H9 (cell line): ENCODE measurements around the gene IPPK. TPM values are rescaled to one million over a fixed set of nuclear protein-coding genes. Genes with fewer than 3 reads are reported as not detected.

Experiments used
- DNase-seq: peaks from one replicate; pipeline ENCODE4 v3.0.0-alpha.2; 2017
- H2AFZ ChIP-seq: one replicate; pipeline ENCODE4 v1.6.1; 2013; ENCODE audit warnings: mild to moderate bottlenecking, low read length, control low read depth, moderate library complexity
- H2AK5ac ChIP-seq: 2 replicates; pipeline ENCODE4 v1.6.1; 2013; ENCODE audit warnings: low read length, control low read depth, mixed read lengths; ENCODE audit not compliant: insufficient read length
- H2BK120ac ChIP-seq: one replicate; pipeline ENCODE4 v1.6.1; 2013; ENCODE audit warnings: low read depth, mild to moderate bottlenecking, low read length, control low read depth, inconsistent platforms; ENCODE audit not compliant: poor library complexity, severe bottlenecking
- H2BK12ac ChIP-seq: 2 replicates; pipeline ENCODE4 v1.6.1; 2013; ENCODE audit warnings: low read length, control low read depth, mixed read lengths, low read depth; ENCODE audit not compliant: insufficient read length
- H2BK15ac ChIP-seq: 2 replicates; pipeline ENCODE4 v1.6.1; 2013; ENCODE audit warnings: low read depth, low read length, control low read depth
- H2BK20ac ChIP-seq: one replicate; pipeline ENCODE4 v1.6.1; 2013; ENCODE audit warnings: low read depth, mild to moderate bottlenecking, low read length, control low read depth, inconsistent platforms; ENCODE audit not compliant: poor library complexity, severe bottlenecking
- H2BK5ac ChIP-seq: 2 replicates; pipeline ENCODE4 v1.6.1; 2013; ENCODE audit warnings: low read length, control low read depth, mixed read lengths; ENCODE audit not compliant: insufficient read length
- H3K14ac ChIP-seq: 2 replicates; pipeline ENCODE4 v1.6.1; 2013; ENCODE audit warnings: low read length, control low read depth; ENCODE audit not compliant: insufficient read depth
- H3K18ac ChIP-seq: 2 replicates; pipeline ENCODE4 v1.6.1; 2013; ENCODE audit warnings: low read depth, mild to moderate bottlenecking, mixed read lengths, low read length, control low read depth; ENCODE audit not compliant: insufficient read length
- H3K23ac ChIP-seq: 2 replicates; pipeline ENCODE4 v1.6.1; 2013; ENCODE audit warnings: low read length, control low read depth, mixed read lengths, low read depth; ENCODE audit not compliant: insufficient read length
- H3K23me2 ChIP-seq: 2 replicates; pipeline ENCODE4 v1.6.1; 2013; ENCODE audit warnings: low read depth, mild to moderate bottlenecking, mixed read lengths, low read length, control low read depth; ENCODE audit not compliant: insufficient read length, poor library complexity, severe bottlenecking
- H3K27ac ChIP-seq: 2 replicates; pipeline ENCODE4 v1.5.1; 2013; ENCODE audit warnings: low read length, control low read depth, mixed read lengths, low read depth; ENCODE audit not compliant: insufficient read length
- H3K27me3 ChIP-seq: 2 replicates; pipeline ENCODE4 v1.6.1; 2013; ENCODE audit warnings: low read length, control low read depth, inconsistent platforms; ENCODE audit not compliant: insufficient read depth
- H3K4ac ChIP-seq: 2 replicates; pipeline ENCODE4 v1.6.1; 2013; ENCODE audit warnings: low read depth, mild to moderate bottlenecking, control low read depth, inconsistent platforms, low read length, moderate library complexity
- H3K4me1 ChIP-seq: 2 replicates; pipeline ENCODE4 v1.6.1; 2013; ENCODE audit warnings: low read length, control low read depth, inconsistent platforms; ENCODE audit not compliant: insufficient read depth
- H3K4me2 ChIP-seq: 2 replicates; pipeline ENCODE4 v1.6.1; 2013; ENCODE audit warnings: low read length, control low read depth, mixed read lengths; ENCODE audit not compliant: insufficient read length, insufficient read depth
- H3K56ac ChIP-seq: 2 replicates; pipeline ENCODE4 v1.6.1; 2013; ENCODE audit warnings: low read depth, mild to moderate bottlenecking, mixed read lengths, low read length, control low read depth; ENCODE audit not compliant: insufficient read length
- H3K79me1 ChIP-seq: 2 replicates; pipeline ENCODE4 v1.6.1; 2013; ENCODE audit warnings: low read depth, mild to moderate bottlenecking, moderate library complexity, low read length, control low read depth, inconsistent platforms; ENCODE audit not compliant: insufficient read depth, poor library complexity, severe bottlenecking
- H3K79me2 ChIP-seq: 2 replicates; pipeline ENCODE4 v1.6.1; 2013; ENCODE audit warnings: low read length, control low read depth, inconsistent platforms; ENCODE audit not compliant: insufficient read depth
- H3K9ac ChIP-seq: 2 replicates; pipeline ENCODE4 v1.6.1; 2013; ENCODE audit warnings: low read length, control low read depth, mixed read lengths; ENCODE audit not compliant: insufficient read length; ENCODE audit errors: extremely low read depth
- H3K9me3 ChIP-seq: one replicate; pipeline ENCODE4 v1.6.1; 2013; ENCODE audit warnings: low read depth, low read length, inconsistent platforms; ENCODE audit not compliant: control insufficient read depth
- H3T11ph ChIP-seq: one replicate; pipeline ENCODE4 v1.6.1; 2013; ENCODE audit warnings: mild to moderate bottlenecking, low read length, control low read depth, inconsistent platforms
- H4K20me1 ChIP-seq: one replicate; pipeline ENCODE4 v1.6.1; 2013; ENCODE audit not compliant: control insufficient read depth, insufficient read length, insufficient read depth
- H4K5ac ChIP-seq: 2 replicates; pipeline ENCODE4 v1.6.1; 2013; ENCODE audit warnings: low read depth, mild to moderate bottlenecking, mixed read lengths, low read length, control low read depth; ENCODE audit not compliant: insufficient read length
- H4K8ac ChIP-seq: replicated peaks from 2 replicates; pipeline ENCODE4 v1.6.1; 2013; ENCODE audit warnings: low read length, control low read depth, mixed read lengths, low read depth; ENCODE audit not compliant: insufficient read length
- H4K91ac ChIP-seq: 2 replicates; pipeline ENCODE4 v1.6.1; 2013; ENCODE audit warnings: low read depth, mild to moderate bottlenecking, moderate library complexity, mixed read lengths, low read length, control low read depth; ENCODE audit not compliant: insufficient read length
- H3K27ac Mint-ChIP-seq, 3 experiments: 2 replicates in 2 of 3; 3 replicates in 1 of 3; pipeline ENCODE4 v1.8.0; 2020 to 2021; ENCODE audit warnings: mixed read lengths in 3 of 3, mild to moderate bottlenecking in 1 of 3, moderate library complexity in 1 of 3
- H3K27me3 Mint-ChIP-seq: 2 replicates; pipeline ENCODE4 v1.8.0; 2021; ENCODE audit warnings: low read depth, mild to moderate bottlenecking, moderate library complexity, mixed read lengths
- H3K36me3 Mint-ChIP-seq, 3 experiments: 2 replicates in 2 of 3; 3 replicates in 1 of 3; pipeline ENCODE4 v1.8.0; 2020 to 2021; ENCODE audit warnings: low read depth in 3 of 3, mixed read lengths in 3 of 3; ENCODE audit not compliant: insufficient read depth in 1 of 3
- H3K4me1 Mint-ChIP-seq, 2 experiments: 2 replicates each; pipeline ENCODE4 v1.8.0; 2020; ENCODE audit warnings: mixed read lengths in 2 of 2
- H3K4me3 Mint-ChIP-seq, 2 experiments: 2 replicates in 1 of 2; 3 replicates in 1 of 2; pipeline ENCODE4 v1.8.0; 2020 to 2021; ENCODE audit warnings: mild to moderate bottlenecking in 2 of 2, mixed read lengths in 2 of 2, moderate library complexity in 1 of 2
- H3K9me3 Mint-ChIP-seq, 2 experiments: 2 replicates in 1 of 2; 3 replicates in 1 of 2; pipeline ENCODE4 v1.8.0; 2020; ENCODE audit warnings: mild to moderate bottlenecking in 2 of 2, mixed read lengths in 2 of 2, moderate library complexity in 1 of 2
- CTCF ChIP-seq: fragments of 200-600 bp; sonication (generic); conservative IDR thresholded peaks from 3 replicates; pipeline ENCODE4 v1.8.0; 2021; ENCODE audit warnings: antibody characterized with exemption, mild to moderate bottlenecking
- WGBS: extraction: QIAGEN DNeasy Blood & Tissue Kit; methylation state at CpG from one replicate; pipeline ENCODE4 v1.1.7; 2013; ENCODE audit warnings: missing lambda C conversion rate, low lambda C conversion rate, mixed read lengths; ENCODE audit not compliant: insufficient read length; ENCODE audit errors: extremely low coverage; 5-methylcytosine and 5-hydroxymethylcytosine counted together
- total RNA-seq: library from RNA; stranded (reverse); gene quantifications from 2 replicates; pipeline ENCODE4 v1.2.1, GENCODE V29; 2021

IPPK gene
- total RNA-seq, 1 experiment from 2014 or later, result 10.7 TPM

- H3K27ac ChIP-seq, result no peak overlapping the region
- H3K27me3 Mint-ChIP-seq, result no peaks in the 10 kb centered on the region
- H3K79me1 ChIP-seq, result no peaks in the 10 kb centered on the region
- H3K9me3 Mint-ChIP-seq, result no peaks in the 10 kb centered on the region
- H2BK15ac ChIP-seq, result no peak overlapping the region
- no peak overlapping the region for H3K9ac ChIP-seq
- no peak overlapping the region for H3K23ac ChIP-seq
- no peak overlapping the region for H2BK20ac ChIP-seq
- no peak overlapping the region for H3K27ac Mint-ChIP-seq
- no peak overlapping the region for H2BK120ac ChIP-seq
- H3K56ac ChIP-seq, result no peak overlapping the region
- no peak overlapping the region for H3T11ph ChIP-seq
- no peak overlapping the region for H3K4me2 ChIP-seq
- H3K79me2 ChIP-seq, result no peaks in the 10 kb centered on the region
- H3K14ac ChIP-seq, result no peak overlapping the region
- no peak overlapping the region for H3K4ac ChIP-seq
- H4K20me1 ChIP-seq, result no peaks in the 10 kb centered on the region
- H2BK5ac ChIP-seq, result no peak overlapping the region
- H3K23me2 ChIP-seq, result no peaks in the 10 kb centered on the region
- H2AK5ac ChIP-seq, result no peak overlapping the region
- no peak overlapping the region for H4K91ac ChIP-seq
- no peaks in the 10 kb centered on the region for H3K9me3 ChIP-seq
- H4K5ac ChIP-seq, result no peak overlapping the region
- H3K4me1 ChIP-seq, result no peaks in the 10 kb centered on the region
- WGBS, result no CpG with 5 or more reads among the region's 34 CpGs
- no peaks in the 10 kb centered on the region for H3K4me1 Mint-ChIP-seq
- H2BK12ac ChIP-seq, result no peak overlapping the region
- no peak for TF ChIP-seq CTCF
- peaks cover 24 to 76% (median 63%) of the 10 kb centered on the region in 3 experiments; a peak in 6 of 7 replicates for H3K36me3 Mint-ChIP-seq
- DNase-seq, result no peak
- H3K27me3 ChIP-seq, result no peaks in the 10 kb centered on the region
- H4K8ac ChIP-seq, result no peak overlapping the region
- H2AFZ ChIP-seq, result no peak overlapping the region
- no peak overlapping the region for H3K18ac ChIP-seq
- H3K4me3 Mint-ChIP-seq, result no peak overlapping the region
Observed at GRCh38 chr9:92714787-92715487, 45.0 kb upstream of the IPPK start.
